Measurements from ENCODE around the gene CACNA1C.

DNA sequence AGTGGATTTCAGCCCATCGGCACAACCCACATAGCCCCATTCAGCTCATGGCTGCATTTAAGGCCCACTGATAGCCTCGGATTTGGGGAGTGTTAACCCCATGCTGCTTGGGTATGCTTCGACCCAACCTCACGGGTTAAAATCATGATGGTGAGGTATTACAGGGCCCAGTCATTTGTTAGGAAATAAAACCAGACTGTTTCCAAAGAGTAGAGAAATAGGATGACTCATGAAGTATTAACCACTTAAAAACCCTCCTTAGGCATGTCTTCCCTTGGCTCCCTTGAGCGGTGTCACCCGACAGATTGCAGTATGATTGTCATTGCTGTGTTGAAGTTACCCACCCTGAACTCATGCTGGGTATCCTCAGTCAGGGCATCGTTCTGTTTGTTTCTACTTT lies 289.1 kb downstream of the CACNA1C start:
- TF ChIP-seq, protein P1, sequence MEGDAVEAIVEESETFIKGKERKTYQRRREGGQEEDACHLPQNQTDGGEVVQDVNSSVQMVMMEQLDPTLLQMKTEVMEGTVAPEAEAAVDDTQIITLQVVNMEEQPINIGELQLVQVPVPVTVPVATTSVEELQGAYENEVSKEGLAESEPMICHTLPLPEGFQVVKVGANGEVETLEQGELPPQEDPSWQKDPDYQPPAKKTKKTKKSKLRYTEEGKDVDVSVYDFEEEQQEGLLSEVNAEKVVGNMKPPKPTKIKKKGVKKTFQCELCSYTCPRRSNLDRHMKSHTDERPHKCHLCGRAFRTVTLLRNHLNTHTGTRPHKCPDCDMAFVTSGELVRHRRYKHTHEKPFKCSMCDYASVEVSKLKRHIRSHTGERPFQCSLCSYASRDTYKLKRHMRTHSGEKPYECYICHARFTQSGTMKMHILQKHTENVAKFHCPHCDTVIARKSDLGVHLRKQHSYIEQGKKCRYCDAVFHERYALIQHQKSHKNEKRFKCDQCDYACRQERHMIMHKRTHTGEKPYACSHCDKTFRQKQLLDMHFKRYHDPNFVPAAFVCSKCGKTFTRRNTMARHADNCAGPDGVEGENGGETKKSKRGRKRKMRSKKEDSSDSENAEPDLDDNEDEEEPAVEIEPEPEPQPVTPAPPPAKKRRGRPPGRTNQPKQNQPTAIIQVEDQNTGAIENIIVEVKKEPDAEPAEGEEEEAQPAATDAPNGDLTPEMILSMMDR (conservative IDR thresholded peaks at IDR 0.05 in 1 of 2, IDR thresholded peaks at IDR 0.05 in 1 of 2; ENCODE audit: extremely low read depth in 1 of 2, insufficient read depth in 1 of 2, low read depth in 1 of 2, low read length in 2 of 2): no peak
- no peak for TF ChIP-seq EZH2 (IDR thresholded peaks at IDR 0.05; ENCODE audit: borderline replicate concordance, low read length)
